ENCODE results near the gene SNRPB.
"Not testable (repeated sequence)": the region's sequence is repeated elsewhere in the genome, so short reads cannot be mapped to it uniquely, and the experiment has no call there.

DNA sequence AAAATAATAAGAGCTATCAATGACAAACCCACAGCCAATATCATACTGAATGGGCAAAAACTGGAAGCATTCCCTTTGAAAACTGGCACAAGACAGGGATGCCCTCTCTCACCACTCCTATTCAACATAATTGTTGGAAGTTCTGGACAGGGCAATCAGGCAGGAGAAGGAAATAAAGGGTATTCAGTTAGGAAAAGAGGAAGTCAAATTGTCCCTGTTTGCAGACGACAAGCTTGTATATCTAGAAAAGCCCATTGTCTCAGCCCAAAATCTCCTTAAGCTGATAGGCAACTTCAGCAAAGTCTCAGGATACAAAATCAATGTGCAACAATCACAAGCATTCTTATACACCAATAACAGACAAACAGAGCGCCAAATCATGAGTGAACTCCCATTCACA, 34.2 kb upstream of the SNRPB start:
- TF ChIP-seq, protein P1, sequence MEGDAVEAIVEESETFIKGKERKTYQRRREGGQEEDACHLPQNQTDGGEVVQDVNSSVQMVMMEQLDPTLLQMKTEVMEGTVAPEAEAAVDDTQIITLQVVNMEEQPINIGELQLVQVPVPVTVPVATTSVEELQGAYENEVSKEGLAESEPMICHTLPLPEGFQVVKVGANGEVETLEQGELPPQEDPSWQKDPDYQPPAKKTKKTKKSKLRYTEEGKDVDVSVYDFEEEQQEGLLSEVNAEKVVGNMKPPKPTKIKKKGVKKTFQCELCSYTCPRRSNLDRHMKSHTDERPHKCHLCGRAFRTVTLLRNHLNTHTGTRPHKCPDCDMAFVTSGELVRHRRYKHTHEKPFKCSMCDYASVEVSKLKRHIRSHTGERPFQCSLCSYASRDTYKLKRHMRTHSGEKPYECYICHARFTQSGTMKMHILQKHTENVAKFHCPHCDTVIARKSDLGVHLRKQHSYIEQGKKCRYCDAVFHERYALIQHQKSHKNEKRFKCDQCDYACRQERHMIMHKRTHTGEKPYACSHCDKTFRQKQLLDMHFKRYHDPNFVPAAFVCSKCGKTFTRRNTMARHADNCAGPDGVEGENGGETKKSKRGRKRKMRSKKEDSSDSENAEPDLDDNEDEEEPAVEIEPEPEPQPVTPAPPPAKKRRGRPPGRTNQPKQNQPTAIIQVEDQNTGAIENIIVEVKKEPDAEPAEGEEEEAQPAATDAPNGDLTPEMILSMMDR (conservative IDR thresholded peaks at IDR 0.05; ENCODE audit: low read depth in 2 of 2): not testable (repeated sequence)
- TF ChIP-seq POLR2AphosphoS5 (IDR thresholded peaks at IDR 0.05; ENCODE audit: low read depth); EZH2 (IDR thresholded peaks at IDR 0.05; ENCODE audit: low read depth, unreplicated experiment); EZH2phosphoT487 (IDR thresholded peaks at IDR 0.05; ENCODE audit: unreplicated experiment): not testable (repeated sequence)
